ENCODE data around the gene MOCS1. TPM values are rescaled to one million over a fixed set of nuclear protein-coding genes. Genes with fewer than 3 reads are reported as not detected.

Gene MOCS1
- total and polyA plus RNA-seq, 2 donors (not counting 1 experiment from before 2014, with no cell fraction given), result 0.15 TPM; not detected in 1

DNA sequence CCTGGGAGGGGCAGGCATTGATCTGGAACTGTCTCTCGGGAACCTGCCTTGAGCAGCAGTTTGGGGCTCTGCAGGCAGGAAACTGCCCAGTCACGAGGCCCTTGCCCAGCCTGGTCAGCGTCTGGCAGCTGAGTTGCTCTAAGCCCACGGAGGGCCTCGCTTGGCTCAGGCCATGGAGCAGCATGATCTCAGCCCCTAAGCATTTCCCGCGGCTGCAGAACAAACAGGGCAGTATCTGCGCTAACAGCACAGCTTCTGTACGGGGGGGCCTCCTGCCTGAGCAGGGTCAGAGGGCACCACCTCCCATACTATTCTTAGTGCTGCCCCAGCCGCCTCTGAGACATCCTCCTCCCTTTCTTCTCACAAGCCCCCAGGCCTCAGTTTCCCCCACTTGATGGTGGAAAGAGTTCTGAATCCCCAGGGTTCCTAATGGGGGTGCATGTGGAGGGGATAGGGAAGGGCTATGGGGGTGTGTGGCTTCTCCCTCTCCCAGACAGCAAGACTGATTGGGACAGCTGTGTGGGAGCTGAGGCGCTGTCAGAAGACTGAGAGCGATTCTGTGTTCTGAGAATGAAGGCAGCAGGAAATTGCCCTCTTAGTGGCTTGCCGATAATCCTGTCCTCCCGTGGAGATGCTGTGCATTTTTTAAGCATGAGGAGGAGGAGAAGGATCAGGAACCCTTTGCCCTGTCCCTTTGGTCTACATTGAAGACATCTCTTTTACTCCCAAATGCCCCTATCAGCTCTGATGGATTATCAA, 46.4 kb downstream of the MOCS1 start:
- no peak overlapping the region for H3K4me3 Mint-ChIP-seq
- WGBS (ENCODE audit: insufficient coverage), result 45% methylated on average over 9 of the region's 14 CpGs
- DNase-seq, result no peak

More for the DNA sequence above, 46.4 kb downstream of the MOCS1 start:
- Histone ChIP-seq H4K20me1 (ENCODE audit: control insufficient read depth, insufficient read depth, low read length, poor library complexity, severe bottlenecking) (no peaks in the 10 kb centered on the region), H3K4me1 (ENCODE audit: control insufficient read depth in 2 of 2, insufficient read depth in 2 of 2, low read length in 2 of 2) (no peaks in the 10 kb centered on the region), H3K27me3 (replicated peaks in 1 of 4; ENCODE audit: control extremely low read depth in 1 of 4, control insufficient read depth in 3 of 4, insufficient read depth in 4 of 4, low read length in 3 of 4) (peaks cover 0 to 8% (median 0%) of the 10 kb centered on the region in 4 experiments), H3K79me2 (ENCODE audit: control insufficient read depth, insufficient read depth, low read length) (no peaks in the 10 kb centered on the region), H3K36me3 (replicated peaks in 1 of 2; ENCODE audit: control extremely low read depth in 1 of 2, control insufficient read depth in 1 of 2, extremely low read depth in 1 of 2, insufficient read depth in 2 of 2, low read length in 1 of 2) (no peaks in the 10 kb centered on the region), H3K9me3 (ENCODE audit: control extremely low read depth in 1 of 3, control insufficient read depth in 2 of 3, insufficient read depth in 1 of 3, low read length in 2 of 3) (peaks cover 0 to 6% (median 0%) of the 10 kb centered on the region in 3 donors), H3K27ac (ENCODE audit: low read length in 2 of 2) (no peak overlapping the region), H2AFZ (ENCODE audit: insufficient read depth, low read depth, low read length, poor library complexity, severe bottlenecking) (no peak overlapping the region), H3K9ac (ENCODE audit: low read length) (no peak overlapping the region), H3K4me2 (replicated peaks; ENCODE audit: low read depth, low read length, poor library complexity, severe bottlenecking) (no peak overlapping the region), H3K4me3 (ENCODE audit: control extremely low read depth in 1 of 5, extremely low read depth in 1 of 5, insufficient read depth in 1 of 5, low read depth in 2 of 5, low read length in 4 of 5) (no peak overlapping the region)
- H3K9me3 Mint-ChIP-seq (ENCODE audit: insufficient read depth), result no peaks in the 10 kb centered on the region
- ChIA-PET CTCF (no interaction called here), POLR2A (no interaction called here)
- no peaks in the 10 kb centered on the region for H3K4me1 Mint-ChIP-seq
- ATAC-seq (ENCODE audit: low read depth), result no peak
- no peak overlapping the region for H3K27ac Mint-ChIP-seq
- TF ChIP-seq EZH2 (IDR thresholded peaks at IDR 0.05; ENCODE audit: borderline replicate concordance, insufficient read depth, low read depth, low read length, poor library complexity, severe bottlenecking) (no peak), CTCF (IDR thresholded peaks at IDR 0.05) (no peak)
- H3K27me3 Mint-ChIP-seq, result peaks cover 20% of the 10 kb centered on the region
- intact Hi-C loops (cut with micrococcal nuclease), result no loop called here

Data from B cell (primary cell).